Fibroblast of villous mesenchyme (primary cell): Measurements from ENCODE around the gene SNED1. TPM values are rescaled to one million over a fixed set of nuclear protein-coding genes. Genes with fewer than 3 reads are reported as not detected.

Experiments
- DNase-seq: peaks from one replicate; pipeline ENCODE4 v3.0.0-alpha.2; 2010; ENCODE audit warnings: low read depth
- H3K4me3 ChIP-seq: 2 replicates; pipeline ENCODE4 v1.5.1; 2011; ENCODE audit warnings: low read depth, mild to moderate bottlenecking, low read length
- CTCF ChIP-seq: IDR thresholded peaks from 2 replicates; pipeline ENCODE4 v1.5.1; 2012; ENCODE audit warnings: low read depth, mild to moderate bottlenecking, low read length; ENCODE audit not compliant: insufficient read depth
- total RNA-seq: library from RNA; depleted of rRNA; stranded (reverse); fragments of >200 nt; gene quantifications from 2 replicates; pipeline ENCODE4 v1.2.3, GENCODE V29; 2012

The SNED1 gene
- total RNA-seq, 1 donor = 6.5 TPM

GRCh38 chr2:241074065-241074818, 75.8 kb downstream of the SNED1 start:
- no peak overlapping the region for H3K4me3 ChIP-seq
- TF ChIP-seq CTCF = no peak
- DNase-seq = no peak

GRCh38 chr2:241074901-241075540, 76.6 kb downstream of the SNED1 start:
- TF ChIP-seq CTCF = no peak
- DNase-seq = no peak
- no peak overlapping the region for H3K4me3 ChIP-seq

- no peak for TF ChIP-seq CTCF
- H3K4me3 ChIP-seq = no peak overlapping the region
- DNase-seq = no peak
These were observed 82.2 kb downstream of the SNED1 start for GRCh38 chr2:241080405-241081189.

DNA sequence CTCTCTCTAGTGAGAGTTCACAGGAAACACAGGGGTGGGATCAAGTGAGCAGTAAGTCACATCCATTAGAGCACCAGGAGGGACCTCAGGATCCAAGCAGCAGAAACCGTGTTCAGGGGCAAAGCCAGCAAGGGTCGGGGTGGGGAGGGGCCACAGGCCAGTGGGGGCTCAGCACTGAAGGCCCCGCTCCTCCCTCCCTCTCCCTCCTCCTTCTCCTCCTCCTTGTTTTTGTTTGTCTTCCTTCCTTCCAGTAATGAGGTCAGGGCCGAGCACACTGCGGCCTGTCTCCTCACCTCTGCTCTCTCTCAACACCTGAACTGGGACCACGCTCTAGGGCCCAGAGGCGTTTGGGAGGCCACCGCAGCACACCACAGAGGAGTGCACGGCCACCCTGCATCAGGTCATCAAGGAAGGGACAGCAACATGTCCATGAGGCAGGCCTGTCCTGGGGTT, 82.8 kb downstream of the SNED1 start:
- H3K4me3 ChIP-seq = no peak overlapping the region
- DNase-seq = no peak
- TF ChIP-seq CTCF = no peak

GRCh38 chr2:241081643-241082340, 83.4 kb downstream of the SNED1 start:
- DNase-seq = no peak
- no peak for TF ChIP-seq CTCF
- no peak overlapping the region for H3K4me3 ChIP-seq

DNA sequence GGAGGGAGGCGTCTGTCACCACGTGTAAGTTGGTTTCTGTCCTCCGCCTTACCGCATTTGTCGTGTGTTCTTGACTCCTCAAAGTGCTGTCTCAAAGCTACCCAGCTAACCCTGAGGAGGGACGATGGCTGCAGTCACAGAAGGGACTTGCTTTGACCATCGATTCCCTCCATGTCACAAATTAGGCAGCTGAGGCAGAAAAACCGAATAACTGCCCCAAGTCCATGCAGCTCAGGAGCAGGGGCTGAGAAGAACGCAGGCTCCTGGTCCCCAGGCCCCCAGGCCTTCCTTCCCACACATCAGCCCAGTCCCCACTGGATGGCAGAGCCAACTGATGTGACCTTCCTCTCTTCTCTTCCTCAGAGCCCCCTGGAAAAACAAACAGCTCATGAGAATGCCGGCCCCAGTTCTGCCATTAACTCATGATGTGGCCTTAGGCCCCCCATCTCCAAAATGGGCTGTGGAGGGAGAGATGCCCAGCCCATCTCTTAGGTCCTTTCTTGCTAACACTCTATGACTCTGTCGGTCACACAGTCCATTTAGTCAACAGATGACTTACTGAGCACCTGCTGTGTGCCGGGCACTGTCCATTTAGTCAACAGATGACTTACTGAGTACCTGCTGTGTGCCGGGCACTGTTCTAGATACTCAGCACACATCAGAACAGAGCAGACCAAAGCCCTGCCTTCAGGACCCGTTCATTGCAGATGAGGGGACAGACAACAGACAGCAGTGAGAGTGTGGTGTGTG, 84.1 kb downstream of the SNED1 start:
- no peak for TF ChIP-seq CTCF
- no peak overlapping the region for H3K4me3 ChIP-seq
- DNase-seq = no peak
